GM12872 (cell line): ENCODE results near the gene ITGA2.

Experiments
- TF ChIP-seq, protein P1 (sequence below): IDR thresholded peaks from 3 replicates; pipeline ENCODE4 v1.5.1; 2011; ENCODE audit warnings: low read depth, mild to moderate bottlenecking, low read length, moderate library complexity; ENCODE audit not compliant: insufficient read depth

Gene ITGA2

DNA sequence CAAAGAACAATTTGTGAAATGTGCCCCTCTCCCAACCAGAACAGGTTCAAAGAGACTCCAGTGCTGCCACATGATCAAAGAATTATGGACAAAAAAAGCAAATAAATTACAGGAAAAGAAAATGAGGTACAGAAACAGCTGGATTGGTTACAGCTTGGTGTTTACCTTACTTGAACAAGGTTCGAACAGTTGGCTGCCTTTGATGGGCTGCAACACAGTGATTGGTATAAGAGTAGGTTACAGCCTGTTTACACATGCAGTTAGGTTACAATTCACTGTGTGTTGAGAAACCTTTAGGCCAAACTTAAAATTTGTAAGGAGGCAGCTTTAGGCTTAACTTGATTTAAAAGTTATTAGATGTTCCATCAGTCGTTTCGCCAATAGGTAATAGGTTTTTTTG lies 123.8 kb downstream of the ITGA2 start:
- TF ChIP-seq, protein P1, sequence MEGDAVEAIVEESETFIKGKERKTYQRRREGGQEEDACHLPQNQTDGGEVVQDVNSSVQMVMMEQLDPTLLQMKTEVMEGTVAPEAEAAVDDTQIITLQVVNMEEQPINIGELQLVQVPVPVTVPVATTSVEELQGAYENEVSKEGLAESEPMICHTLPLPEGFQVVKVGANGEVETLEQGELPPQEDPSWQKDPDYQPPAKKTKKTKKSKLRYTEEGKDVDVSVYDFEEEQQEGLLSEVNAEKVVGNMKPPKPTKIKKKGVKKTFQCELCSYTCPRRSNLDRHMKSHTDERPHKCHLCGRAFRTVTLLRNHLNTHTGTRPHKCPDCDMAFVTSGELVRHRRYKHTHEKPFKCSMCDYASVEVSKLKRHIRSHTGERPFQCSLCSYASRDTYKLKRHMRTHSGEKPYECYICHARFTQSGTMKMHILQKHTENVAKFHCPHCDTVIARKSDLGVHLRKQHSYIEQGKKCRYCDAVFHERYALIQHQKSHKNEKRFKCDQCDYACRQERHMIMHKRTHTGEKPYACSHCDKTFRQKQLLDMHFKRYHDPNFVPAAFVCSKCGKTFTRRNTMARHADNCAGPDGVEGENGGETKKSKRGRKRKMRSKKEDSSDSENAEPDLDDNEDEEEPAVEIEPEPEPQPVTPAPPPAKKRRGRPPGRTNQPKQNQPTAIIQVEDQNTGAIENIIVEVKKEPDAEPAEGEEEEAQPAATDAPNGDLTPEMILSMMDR = no peak

DNA sequence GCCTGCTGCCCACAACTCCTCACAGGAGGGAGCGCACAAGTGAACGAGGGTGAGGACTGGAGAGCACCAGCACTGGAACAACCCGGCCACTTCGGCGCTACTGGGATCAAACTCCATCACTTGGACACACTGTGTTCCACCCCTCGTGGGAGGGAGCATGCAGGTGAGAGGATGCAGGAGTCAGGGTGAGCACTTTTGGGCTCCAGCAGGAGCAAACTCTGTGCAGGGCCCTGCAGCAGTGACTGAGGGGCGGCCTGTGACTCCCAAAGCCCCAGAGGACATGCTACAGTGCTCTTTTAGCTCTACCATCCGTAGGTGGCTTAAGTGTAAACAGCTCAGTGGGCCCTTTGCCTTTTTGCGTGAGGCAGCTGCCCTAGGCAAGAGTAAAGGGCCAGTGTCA lies 124.8 kb downstream of the ITGA2 start:
- TF ChIP-seq, protein P1 = no peak

DNA sequence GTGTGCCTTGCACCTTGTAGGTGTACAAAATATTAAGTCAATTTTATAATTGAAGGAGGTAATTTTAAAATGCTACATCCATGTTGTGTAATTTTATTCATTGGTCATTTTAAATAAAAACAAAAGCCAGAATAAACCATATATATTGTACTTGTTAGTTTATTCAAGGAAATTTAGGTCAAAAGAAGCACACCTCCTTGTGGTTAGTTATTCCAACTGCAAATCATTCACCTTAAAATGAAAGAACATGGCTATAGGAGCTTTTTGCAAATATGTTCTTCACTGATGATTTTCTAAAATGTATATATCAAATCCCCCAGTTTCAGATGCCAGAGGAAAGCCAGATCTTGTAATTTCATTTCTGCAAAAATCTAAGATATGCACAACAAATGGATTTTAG lies 125.8 kb downstream of the ITGA2 start:
- TF ChIP-seq, protein P1 = 0 out of 3 replicates have a peak, but pooled peaks have one; percentile 3

DNA sequence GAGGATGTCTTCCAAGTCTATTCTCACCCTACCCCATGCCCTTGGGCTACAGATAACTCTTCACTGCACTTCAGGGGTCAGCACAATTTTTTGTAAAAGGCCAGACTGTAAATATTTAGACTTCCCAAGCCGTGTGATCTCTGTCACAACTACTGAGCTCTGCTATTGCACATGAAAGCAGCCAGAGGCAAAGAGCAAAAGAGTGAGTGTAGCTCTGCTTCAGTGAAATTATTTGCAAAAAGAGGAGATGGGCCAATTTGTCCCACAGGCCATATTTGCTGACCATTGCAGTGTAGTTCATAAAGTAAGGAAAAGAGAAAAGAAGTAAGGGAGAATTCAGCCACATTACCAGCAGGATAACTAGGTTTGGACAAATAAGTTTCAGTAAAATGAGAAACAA lies 127.4 kb downstream of the ITGA2 start:
- TF ChIP-seq, protein P1 = no peak

DNA sequence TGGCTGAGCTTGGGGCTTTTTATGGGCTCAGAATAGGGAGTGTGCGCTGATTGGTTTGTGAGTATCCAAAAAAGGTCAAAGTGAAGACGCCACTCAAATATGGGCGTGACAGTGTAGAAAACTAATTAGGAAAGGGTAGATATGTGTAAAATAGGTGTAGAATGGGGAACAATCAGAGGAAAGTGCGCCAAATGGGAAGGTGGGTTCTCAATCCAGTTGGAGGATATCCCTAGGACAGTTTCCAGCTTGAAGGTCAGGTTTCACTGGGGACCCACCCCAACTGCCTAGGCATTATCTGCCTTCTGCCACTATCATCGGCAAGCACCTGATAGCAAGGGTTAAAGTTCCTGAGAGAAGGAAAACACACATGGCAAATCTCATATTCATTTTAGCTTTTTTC lies 129.7 kb downstream of the ITGA2 start:
- TF ChIP-seq, protein P1 = no peak

DNA sequence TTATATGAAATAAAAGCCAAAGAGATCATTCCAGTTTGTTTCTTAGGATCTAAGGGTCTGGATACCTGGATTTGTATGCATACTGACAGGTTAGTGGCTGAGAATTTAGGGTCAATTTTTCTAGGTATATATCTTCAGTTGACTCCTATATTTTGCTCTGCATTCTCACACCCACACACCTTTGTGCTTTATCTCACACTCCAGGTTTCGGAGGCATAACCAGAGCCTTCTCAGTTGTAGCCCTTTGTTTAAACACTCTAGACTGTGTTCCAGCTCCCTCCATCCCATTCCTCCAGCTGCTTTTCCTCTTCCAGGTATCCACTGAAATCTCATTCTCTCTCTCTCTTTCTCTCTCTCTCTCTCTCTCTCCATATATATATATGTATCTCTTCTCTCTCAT lies 131.0 kb downstream of the ITGA2 start:
- TF ChIP-seq, protein P1 = no peak

DNA sequence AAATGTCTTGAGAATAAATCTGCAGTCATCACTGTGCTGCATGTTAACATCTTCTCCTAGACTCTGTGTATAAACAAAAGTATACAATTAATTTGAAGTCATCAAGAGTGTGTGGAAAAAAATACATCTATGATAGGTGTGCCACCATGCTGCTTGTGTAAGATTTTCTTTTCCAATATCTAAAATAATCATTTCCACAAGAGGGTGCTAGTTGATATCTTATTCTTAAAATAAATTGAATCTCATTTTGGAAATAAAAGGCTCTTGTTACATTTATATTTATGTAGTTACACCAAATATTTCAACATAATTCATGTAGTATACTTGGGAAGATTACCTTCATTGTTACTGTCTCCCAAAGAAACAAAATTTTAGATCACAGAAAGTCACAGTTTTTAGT lies 134.6 kb downstream of the ITGA2 start:
- TF ChIP-seq, protein P1 = no peak

DNA sequence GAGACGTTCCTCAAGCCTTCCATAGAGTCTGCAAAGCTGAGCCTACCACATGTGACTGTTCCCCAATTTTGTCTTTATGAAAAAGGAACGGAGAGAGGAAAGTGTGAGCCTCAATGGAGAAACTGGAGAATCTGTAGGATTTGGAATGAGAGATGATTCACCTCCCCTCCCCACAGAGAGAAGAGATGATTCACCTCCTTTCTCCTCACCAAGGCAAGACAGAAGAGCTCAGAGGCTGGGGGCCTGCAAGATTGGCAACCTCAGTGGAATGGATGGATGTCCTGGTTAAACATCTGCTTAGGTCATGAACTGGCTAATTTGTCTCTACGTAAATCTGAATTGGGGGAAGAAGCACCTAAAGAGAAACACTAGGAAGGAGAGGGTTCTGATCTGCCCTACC lies 137.4 kb downstream of the ITGA2 start:
- TF ChIP-seq, protein P1 = no peak
